Retinal pigment epithelial cell (primary cell): Measurements from ENCODE around the gene LCN15.
A peak's percentile ranks its signal among the peaks of the same experiment; 100 is the strongest.
"Not testable (repeated sequence)": the region's sequence is repeated elsewhere in the genome, so short reads cannot be mapped to it uniquely, and the experiment has no call there.

Experiments
- DNase-seq: peaks from one replicate; pipeline ENCODE4 v3.0.0-alpha.2; 2010; ENCODE audit warnings: low read depth
- H3K4me3 ChIP-seq: 2 replicates; pipeline ENCODE4 v1.5.1; 2011; ENCODE audit warnings: mild to moderate bottlenecking, low read length, control low read depth, moderate library complexity
- CTCF ChIP-seq: conservative IDR thresholded peaks from 2 replicates; pipeline ENCODE4 v1.5.1; 2011; ENCODE audit warnings: low read depth, low read length, control low read depth, inconsistent platforms

The LCN15 gene

GRCh38 chr9:136799079-136799853 is 34.9 kb upstream of the LCN15 start:
- H3K4me3 ChIP-seq, result peak overlapping the region; percentile 42
- no peak for TF ChIP-seq CTCF
- DNase-seq, result no peak

GRCh38 chr9:136798708-136799078 is 34.4 kb upstream of the LCN15 start:
- H3K4me3 ChIP-seq, result no peak overlapping the region
- no peak for TF ChIP-seq CTCF
- no peak for DNase-seq

GRCh38 chr9:136796775-136797347 is 32.5 kb upstream of the LCN15 start:
- H3K4me3 ChIP-seq, DNase-seq: not testable (repeated sequence)

GRCh38 chr9:136796238-136796774 is 32.0 kb upstream of the LCN15 start, which contains the start of gene CCDC183:
TSS of gene CCDC183 (plus strand) at chr9:136796338. CDS start at chr9:136796398, 60 bp downstream.
- DNase-seq, result no peak
- TF ChIP-seq CTCF, result no peak
- no peak within 1 kb of the TSS for H3K4me3 ChIP-seq

- no peak for DNase-seq
- H3K4me3 ChIP-seq, result no peak overlapping the region
- TF ChIP-seq CTCF, result no peak
Observed at GRCh38 chr9:136795000-136795348, 30.7 kb upstream of the LCN15 start.

GRCh38 chr9:136794281-136794999 is 30.1 kb upstream of the LCN15 start:
- no peak for DNase-seq
- H3K4me3 ChIP-seq, result no peak overlapping the region
- no peak for TF ChIP-seq CTCF

- no peak for TF ChIP-seq CTCF
- no peak overlapping the region for H3K4me3 ChIP-seq
- DNase-seq, result no peak
Observed at GRCh38 chr9:136793086-136793946, 29.0 kb upstream of the LCN15 start.
